Upper lobe of left lung (tissue), 6 donors: ENCODE data around the gene C1orf21. TPM values are rescaled to one million over a fixed set of nuclear protein-coding genes. Genes with fewer than 3 reads are reported as not detected.

ENCODE experiments used
- ATAC-seq, 2 donors: fragments of 200-7000 bp; cut with Tn5 transposase; one replicate each; pipeline ENCODE4 v1.9.1; 2022; ENCODE audit warnings: mild to moderate bottlenecking in 2 of 2, moderate library complexity in 2 of 2; ENCODE audit not compliant: low FRiP score in 2 of 2
- DNase-seq, 2 donors: peaks; one replicate each; pipeline ENCODE4 v3.0.0-alpha.2; 2019 to 2020
- H3K27ac ChIP-seq, 4 donors: fragments of 200-600 bp; sonication (generic); one replicate each; pipeline ENCODE4 v1.5.1; 2016 to 2019
- H3K27me3 ChIP-seq, 4 donors: fragments of 200-600 bp; sonication (generic); one replicate each; pipeline ENCODE4 v1.5.1; 2017 to 2019
- H3K36me3 ChIP-seq, 4 donors: fragments of 200-600 bp; sonication (generic); one replicate each; pipeline ENCODE4 v1.5.1; 2016 to 2019
- H3K4me1 ChIP-seq, 4 donors: fragments of 200-600 bp; sonication (generic); one replicate each; pipeline ENCODE4 v1.5.1; 2018 to 2019
- H3K4me3 ChIP-seq, 4 donors: fragments of 200-600 bp; sonication (generic); one replicate each; pipeline ENCODE4 v1.5.1; 2017 to 2019; ENCODE audit warnings: mild to moderate bottlenecking in 2 of 4, moderate library complexity in 1 of 4
- H3K9me3 ChIP-seq, 4 donors: fragments of 200-600 bp; sonication (generic); one replicate each; pipeline ENCODE4 v1.5.1; 2018 to 2019
- CTCF ChIP-seq, 6 experiments: fragments of 450-650 bp in 4 of 6; fragments of 200-600 bp in 2 of 6; sonication (generic) in 2 of 6; IDR thresholded peaks; one replicate each; pipeline ENCODE4 v1.5.1; 2016 to 2019; ENCODE audit warnings: antibody characterized with exemption in 6 of 6
- EP300 ChIP-seq, 4 donors: sonication (generic); formaldehyde crosslinking; IDR thresholded peaks; one replicate each; pipeline ENCODE4 v1.5.1; 2017; ENCODE audit warnings: antibody characterized with exemption in 4 of 4, control low read depth in 2 of 4
- POLR2A ChIP-seq, 4 donors: fragments of 450-650 bp; IDR thresholded peaks; one replicate each; pipeline ENCODE4 v1.5.1; 2016 to 2017; ENCODE audit warnings: antibody characterized with exemption in 4 of 4, mild to moderate bottlenecking in 2 of 4
- POLR2AphosphoS5 ChIP-seq, 2 donors: sonication (generic); formaldehyde crosslinking; IDR thresholded peaks; one replicate each; pipeline ENCODE4 v1.5.1; 2017; ENCODE audit warnings: antibody characterized with exemption in 2 of 2
- WGBS, 2 donors: methylation state at CpG; one replicate each; pipeline ENCODE4 v1.1.5; 2017 to 2018; 5-methylcytosine and 5-hydroxymethylcytosine counted together
- total RNA-seq, 6 donors: library from RNA; depleted of rRNA in 4 of 6; stranded (reverse); fragments of >200 nt in 4 of 6; gene quantifications; one replicate each; pipeline versions ENCODE4 v1.1.0 to v1.2.1, GENCODE V29; 2016 to 2021
- donor health status: DM: no; HTN: no; CAD: no; lungs with moderate emphysema.
- donor health status: DM: no; HTN: yes; CAD: no; lungs with severe emphysema.

Gene C1orf21
- total RNA-seq, 6 donors from 2014 or later: 21.4 to 110 (median 49.2) TPM

- WGBS, 2 donors: 85 to 89% methylated on average over 2 of the region's 2 CpGs
These were observed 169.8 kb downstream of the C1orf21 start for GRCh38 chr1:184556665-184557064.

GRCh38 chr1:184557423-184558347, 170.9 kb downstream of the C1orf21 start:
- DNase-seq (no peak), ATAC-seq (no peak)
- 62 to 77% methylated on average over 3 of the region's 3 CpGs for WGBS, 2 donors
- H3K4me3 ChIP-seq: no peak overlapping the region
- H3K9me3 ChIP-seq: no peaks in the 10 kb centered on the region
- H3K4me1 ChIP-seq: peaks cover 7 to 17% (median 11%) of the 10 kb centered on the region in 4 donors
- no peak for TF ChIP-seq POLR2A (IDR thresholded peaks at IDR 0.05)
- no peak for TF ChIP-seq EP300 (IDR thresholded peaks at IDR 0.05)
- no peak for TF ChIP-seq POLR2AphosphoS5 (IDR thresholded peaks at IDR 0.05)
- TF ChIP-seq CTCF (IDR thresholded peaks at IDR 0.05): no peak
- no peak overlapping the region for H3K27ac ChIP-seq
- H3K36me3 ChIP-seq: no peaks in the 10 kb centered on the region
- H3K27me3 ChIP-seq: no peaks in the 10 kb centered on the region

More at GRCh38 chr1:184556665-184557064, 169.8 kb downstream of the C1orf21 start:
- no peaks in the 10 kb centered on the region for H3K36me3 ChIP-seq
- no peak for TF ChIP-seq POLR2A (IDR thresholded peaks at IDR 0.05)
- no peak for TF ChIP-seq CTCF (IDR thresholded peaks at IDR 0.05)
- no peak for TF ChIP-seq EP300 (IDR thresholded peaks at IDR 0.05)
- TF ChIP-seq POLR2AphosphoS5 (IDR thresholded peaks at IDR 0.05): no peak
- ATAC-seq (peak in 1 of 2 donors; percentile 32), DNase-seq (no peak)
- peaks cover 0 to 7% (median 3%) of the 10 kb centered on the region in 4 donors for H3K4me1 ChIP-seq
- H3K4me3 ChIP-seq: no peak overlapping the region
- no peaks in the 10 kb centered on the region for H3K27me3 ChIP-seq
- no peak overlapping the region for H3K27ac ChIP-seq
- no peaks in the 10 kb centered on the region for H3K9me3 ChIP-seq

- Histone ChIP-seq H3K27ac (no peak overlapping the region), H3K4me3 (no peak overlapping the region), H3K4me1 (peaks cover 14 to 23% (median 19%) of the 10 kb centered on the region in 4 donors), H3K36me3 (no peaks in the 10 kb centered on the region), H3K27me3 (no peaks in the 10 kb centered on the region), H3K9me3 (no peaks in the 10 kb centered on the region)
- no peak for DNase-seq
- TF ChIP-seq POLR2AphosphoS5 (IDR thresholded peaks at IDR 0.05) (no peak), POLR2A (IDR thresholded peaks at IDR 0.05) (no peak), CTCF (IDR thresholded peaks at IDR 0.05) (no peak), EP300 (IDR thresholded peaks at IDR 0.05) (no peak)
- ATAC-seq: no peak
These were observed 171.9 kb downstream of the C1orf21 start for GRCh38 chr1:184558691-184559090.

GRCh38 chr1:184559117-184559713, 172.4 kb downstream of the C1orf21 start:
- ATAC-seq (no peak), DNase-seq (no peak)
- H3K9me3 ChIP-seq: no peaks in the 10 kb centered on the region
- peaks cover 14 to 25% (median 19%) of the 10 kb centered on the region in 4 donors for H3K4me1 ChIP-seq
- H3K27me3 ChIP-seq: no peaks in the 10 kb centered on the region
- H3K27ac ChIP-seq: no peak overlapping the region
- no peak overlapping the region for H3K4me3 ChIP-seq
- WGBS, 2 donors: 86 to 93% methylated on average over 1 of the region's 1 CpG
- no peaks in the 10 kb centered on the region for H3K36me3 ChIP-seq
- TF ChIP-seq CTCF (IDR thresholded peaks at IDR 0.05): no peak
- TF ChIP-seq POLR2A (IDR thresholded peaks at IDR 0.05): no peak
